ENCODE measurements around the gene FLVCR1.

GRCh38 chr1:212858461-212859265 is 588 bp downstream of the FLVCR1 start:
- TF ChIP-seq POLR2A (IDR thresholded peaks at IDR 0.05; ENCODE audit: low read depth, low read length), result no peak
- TF ChIP-seq POLR2AphosphoS5 (IDR thresholded peaks at IDR 0.05; ENCODE audit: low read depth, low read length), result no peak

Measured in GM12892 (cell line).